ENCODE results near the gene ARHGAP8. TPM values are rescaled to one million over a fixed set of nuclear protein-coding genes. Genes with fewer than 3 reads are reported as not detected.
"Not testable (repeated sequence)": the region's sequence is repeated elsewhere in the genome, so short reads cannot be mapped to it uniquely, and the experiment has no call there.

Gene ARHGAP8
- total RNA-seq, 2 donors from 2014 or later = 0.32 to 0.89 TPM

DNA sequence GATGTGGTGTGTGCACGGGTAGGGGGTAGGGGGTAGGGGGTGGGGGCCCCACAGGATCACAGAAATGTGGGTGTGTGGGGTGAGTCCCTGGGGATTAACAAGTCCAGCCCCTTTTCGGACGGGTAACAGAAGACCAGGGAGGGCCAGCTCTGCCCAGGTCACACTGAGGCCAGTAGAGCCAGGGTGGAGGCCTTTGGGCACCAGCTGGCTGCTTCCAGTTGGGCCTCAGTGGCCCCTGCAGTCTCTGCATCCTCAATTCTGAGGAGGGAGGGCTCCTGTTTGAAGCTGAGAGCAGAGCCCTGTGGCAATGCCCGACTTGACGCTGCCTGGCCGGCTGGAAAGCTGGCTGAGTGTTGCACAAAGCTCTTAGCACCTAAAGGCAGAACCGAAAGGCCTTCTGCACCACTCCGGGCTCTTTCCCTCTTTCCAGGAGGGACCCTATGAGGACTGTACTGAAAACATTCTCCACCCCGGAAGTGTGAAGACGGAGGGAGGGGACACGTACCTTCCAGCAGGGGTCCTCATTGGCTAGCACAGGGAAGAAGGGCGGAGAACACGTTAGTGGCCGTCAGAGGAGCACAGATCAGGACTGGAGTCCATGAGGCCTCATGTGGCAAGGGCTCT, 137.0 kb downstream of the ARHGAP8 start:
- DNase-seq = no peak
- intact Hi-C loops (cut with DNase I) = no loop called here
- ATAC-seq = no peak

DNA sequence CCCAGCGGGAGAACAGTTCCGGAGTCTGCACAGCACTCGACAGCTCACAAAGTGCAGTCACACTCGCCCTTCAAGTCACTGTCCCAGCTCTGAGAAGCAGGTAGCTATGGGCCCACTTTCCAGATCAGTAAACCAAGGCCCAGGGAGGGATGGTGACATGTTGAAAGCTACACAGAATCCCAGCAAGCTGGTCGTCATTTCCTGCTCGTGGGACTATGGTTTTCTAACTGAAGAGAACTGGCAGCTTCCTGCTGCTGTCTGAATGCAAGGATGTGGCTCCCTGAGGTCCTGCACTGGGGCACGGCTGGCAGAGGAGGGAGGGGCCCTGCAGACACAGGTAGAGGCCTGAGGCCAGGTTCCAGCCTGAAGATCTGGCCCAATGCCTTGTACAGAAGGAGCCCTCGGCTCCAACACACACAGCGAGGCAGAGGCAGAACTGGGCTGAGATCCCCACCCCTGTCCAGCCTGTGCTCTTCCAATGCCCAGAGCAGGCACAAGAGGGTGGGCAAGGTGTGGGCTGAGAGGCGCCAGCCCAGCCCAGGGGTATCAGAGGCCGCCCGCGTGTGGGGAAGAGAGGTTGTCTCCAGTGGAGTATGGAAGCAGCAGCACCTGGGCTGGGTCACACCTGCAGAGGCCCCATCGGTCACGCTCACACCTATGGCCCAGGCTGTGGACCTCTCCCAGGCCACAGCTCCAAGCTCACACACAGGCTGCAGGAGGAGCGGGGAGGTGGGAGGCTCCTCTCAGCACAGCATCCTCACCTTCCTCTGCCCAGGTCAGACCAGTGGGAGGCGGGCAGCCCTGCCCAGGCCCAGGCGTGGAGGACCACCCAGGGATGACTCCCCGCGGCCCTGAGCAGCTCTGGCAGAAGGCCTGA, 138.3 kb downstream of the ARHGAP8 start:
- DNase-seq = no peak
- no peak for ATAC-seq
- intact Hi-C loops (cut with DNase I) = no loop called here

DNA sequence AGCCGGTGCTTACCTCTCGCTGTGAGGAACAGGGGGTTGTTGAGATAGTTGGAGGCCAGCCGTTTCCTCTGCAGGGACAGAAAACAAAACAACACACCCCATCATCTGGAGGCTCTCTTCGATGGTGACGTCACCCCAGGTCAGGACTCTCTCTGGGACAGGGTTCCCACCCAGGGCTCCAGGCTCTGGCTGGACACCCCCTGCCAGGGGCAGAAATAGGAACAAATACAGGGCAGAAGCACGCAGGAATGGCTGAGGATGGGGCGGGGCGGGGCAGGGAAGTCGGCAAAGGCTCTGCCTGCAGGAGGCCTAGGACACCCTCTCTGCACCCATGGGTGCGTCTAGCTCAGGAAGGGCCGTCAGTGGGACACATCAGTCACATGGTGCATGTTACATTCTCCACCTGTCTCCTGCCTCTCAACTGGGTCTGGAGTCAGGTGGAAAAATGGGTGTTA, 138.9 kb downstream of the ARHGAP8 start:
- intact Hi-C loops (cut with DNase I) = no loop called here
- ATAC-seq = no peak
- no peak for DNase-seq

DNA sequence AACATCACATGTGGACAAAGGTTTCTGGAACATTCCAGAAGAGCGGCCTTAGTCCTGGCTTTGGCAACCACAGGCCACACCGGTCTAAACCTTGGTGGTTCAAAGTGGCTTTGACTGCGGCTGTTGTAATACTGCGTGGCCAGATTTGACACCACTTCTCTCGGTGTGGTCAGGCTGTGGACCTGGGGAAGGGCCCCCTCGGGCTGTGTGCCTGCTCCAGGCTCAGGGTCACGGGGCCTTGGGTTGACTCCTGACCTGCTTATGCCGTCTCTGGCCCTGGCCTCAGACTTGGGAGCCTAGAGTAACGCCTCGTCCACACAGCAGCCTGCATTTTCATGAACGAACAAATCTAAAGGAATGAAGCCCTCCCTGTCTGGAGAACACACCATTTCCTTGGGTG, 139.4 kb downstream of the ARHGAP8 start:
- ATAC-seq (no peak), DNase-seq (no peak)
- intact Hi-C loops (cut with DNase I) = no loop called here

DNA sequence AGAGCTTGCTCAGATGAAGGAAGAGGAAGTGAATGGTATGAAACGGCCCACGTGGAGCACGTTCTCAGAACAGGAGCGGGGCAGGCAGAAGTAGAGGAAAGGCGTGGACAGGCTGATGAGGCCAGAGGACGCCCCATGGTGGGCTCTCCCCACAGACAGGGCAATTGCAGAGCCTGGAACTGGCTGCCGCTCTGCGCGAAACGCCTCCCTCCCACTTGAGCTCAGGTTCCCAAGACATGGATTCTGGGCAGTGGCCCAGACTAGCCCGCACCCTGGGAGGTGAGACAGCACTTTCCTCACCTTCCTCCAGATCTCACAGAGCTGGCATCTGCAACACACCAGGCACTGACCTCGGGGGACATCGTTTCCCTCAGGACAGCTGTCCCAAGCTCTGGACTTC, 139.9 kb downstream of the ARHGAP8 start:
- intact Hi-C loops (cut with DNase I) = no loop called here
- DNase-seq (no peak), ATAC-seq (no peak)

DNA sequence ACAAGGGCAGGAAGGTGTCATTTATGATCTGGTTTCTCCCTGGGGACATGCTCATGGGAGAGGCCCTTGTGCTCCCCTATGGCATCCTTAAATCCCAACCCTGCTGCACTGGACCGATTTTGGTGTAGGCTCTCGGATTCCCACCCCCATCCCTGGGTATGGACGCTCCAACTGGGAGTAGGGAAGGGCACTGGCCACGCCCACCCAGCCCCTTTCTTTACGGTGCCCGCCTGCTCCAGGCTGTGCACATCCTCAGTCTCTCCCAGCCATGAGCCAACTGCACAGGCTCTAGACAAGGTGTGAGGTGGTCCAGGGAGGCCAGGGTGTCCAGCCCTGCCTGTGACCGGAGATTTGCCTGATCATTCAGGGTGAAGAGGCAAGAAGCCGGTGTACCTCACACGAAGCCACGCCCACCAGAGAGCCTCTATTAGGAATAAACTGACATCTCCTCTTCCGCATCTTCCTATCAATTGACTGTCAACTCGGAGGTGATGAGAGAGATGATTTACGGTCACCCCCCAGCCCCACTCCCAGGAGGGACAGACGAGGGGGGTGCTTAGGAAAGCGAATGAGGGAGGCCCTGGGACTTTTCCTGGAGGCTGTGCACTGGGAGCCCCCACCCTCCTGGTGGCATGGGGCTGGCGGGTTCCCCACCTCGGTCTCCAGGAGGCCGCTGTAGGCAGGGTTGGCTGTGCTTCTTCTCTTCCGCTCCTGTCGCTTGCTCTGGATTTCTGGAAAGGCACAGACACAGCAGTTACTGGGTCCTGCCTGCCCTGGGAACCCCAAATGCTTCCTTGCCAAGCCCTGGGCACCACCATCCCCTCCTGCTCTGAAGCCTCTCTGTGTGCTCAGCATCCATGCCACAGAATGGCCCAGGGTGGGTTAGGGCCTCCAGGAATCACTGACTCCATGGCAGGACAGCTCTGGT, 140.7 kb downstream of the ARHGAP8 start:
- intact Hi-C loops (cut with DNase I) = no loop called here
- no peak for DNase-seq
- no peak for ATAC-seq

DNA sequence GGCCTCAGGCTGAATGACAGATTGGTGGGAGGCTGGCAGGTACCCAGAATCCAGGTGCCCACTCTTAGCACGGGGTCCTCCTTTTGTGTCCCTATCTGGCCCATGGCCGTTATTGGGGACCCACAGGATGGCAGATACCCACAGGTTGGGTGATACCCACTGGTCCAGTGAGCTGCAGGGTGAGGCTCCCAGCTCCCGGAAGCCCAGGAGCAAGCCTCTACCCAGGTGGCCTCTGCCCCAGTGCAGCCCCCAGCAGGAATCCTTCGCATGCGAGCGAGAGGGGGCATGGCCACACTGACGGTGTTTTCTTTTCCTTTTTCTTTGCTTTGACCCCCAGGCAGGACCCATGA, 141.3 kb downstream of the ARHGAP8 start:
- ATAC-seq (no peak), DNase-seq (no peak)
- intact Hi-C loops (cut with DNase I) = no loop called here

DNA sequence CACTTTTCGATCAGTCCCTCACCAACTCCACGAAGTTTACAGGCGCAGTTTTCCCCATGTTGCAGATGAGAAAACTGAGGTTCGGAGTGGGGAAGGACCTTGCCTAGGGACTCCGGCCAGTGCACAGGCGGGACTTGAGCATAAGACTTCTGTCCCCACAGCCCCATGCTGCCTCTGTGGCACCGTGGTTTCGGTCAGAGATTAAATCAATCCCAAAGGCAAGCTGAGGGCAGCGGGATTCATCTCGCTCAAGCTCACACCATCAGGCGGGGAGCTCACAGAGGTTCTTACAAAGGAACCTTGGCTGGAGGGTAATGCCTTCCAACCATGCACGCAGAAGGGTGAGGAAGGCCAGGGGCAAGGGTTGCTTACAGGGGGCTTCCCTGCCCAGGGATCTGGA, 141.9 kb downstream of the ARHGAP8 start:
- intact Hi-C loops (cut with DNase I) = no loop called here
- DNase-seq (no peak), ATAC-seq (no peak)

DNA sequence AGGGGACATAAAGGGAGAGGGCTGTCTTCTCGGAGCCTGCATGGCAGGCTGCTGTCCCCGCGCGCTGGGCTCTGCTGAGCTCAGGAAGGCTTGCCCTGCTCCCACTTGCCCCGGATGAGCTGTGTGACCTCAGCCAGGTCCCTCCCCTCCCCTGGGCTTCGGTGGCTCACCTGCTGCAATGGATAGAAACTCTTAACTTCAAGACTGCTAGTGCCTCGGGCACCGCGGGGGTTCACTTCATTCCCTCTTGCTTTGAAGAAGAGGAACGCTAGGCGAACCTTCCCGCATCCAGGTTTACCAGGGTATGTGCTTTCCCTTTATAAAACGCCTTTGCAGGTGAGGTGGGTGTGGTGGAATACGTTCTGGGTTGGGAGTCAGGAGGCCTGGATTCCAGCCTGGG, 142.4 kb downstream of the ARHGAP8 start:
- ATAC-seq = no peak
- intact Hi-C loops (cut with DNase I) = no loop called here
- no peak for DNase-seq

DNA sequence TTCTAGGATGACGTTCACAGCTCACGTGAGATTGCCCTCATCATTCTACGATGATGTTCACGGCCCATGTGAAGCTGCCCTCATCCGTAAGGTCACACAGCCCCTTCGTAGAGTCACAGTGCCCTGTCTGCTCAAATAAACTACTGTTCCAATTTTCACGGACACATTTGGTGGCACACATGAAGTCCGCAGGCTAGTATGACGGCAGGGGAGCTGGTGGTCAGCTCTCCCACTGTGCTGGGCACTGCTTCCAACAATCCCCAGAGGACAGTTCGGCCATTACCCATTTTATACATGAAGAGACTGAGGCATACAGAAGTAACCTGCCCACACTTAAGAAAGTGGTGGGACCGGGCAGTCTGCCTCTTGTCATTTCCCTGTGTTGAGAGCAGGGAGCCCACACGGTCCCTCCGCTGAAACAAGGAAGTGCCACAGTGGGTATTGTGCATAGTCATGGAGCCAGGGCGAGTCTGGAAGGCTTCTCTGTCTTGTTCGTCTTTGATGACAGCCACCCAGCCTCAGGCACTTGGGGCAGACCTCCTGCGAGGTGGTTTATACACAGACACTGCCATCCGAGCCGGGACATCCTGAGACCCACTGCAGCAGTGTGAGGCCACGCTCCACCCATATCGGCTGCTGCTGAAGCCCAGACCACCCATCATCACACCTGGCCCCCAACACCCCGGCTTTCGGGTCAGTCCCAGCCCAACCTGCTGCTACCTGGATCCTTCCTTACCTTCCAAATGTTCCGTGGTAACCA, 143.1 kb downstream of the ARHGAP8 start:
- intact Hi-C loops (cut with DNase I) = no loop called here
- ATAC-seq = no peak
- no peak for DNase-seq

DNA sequence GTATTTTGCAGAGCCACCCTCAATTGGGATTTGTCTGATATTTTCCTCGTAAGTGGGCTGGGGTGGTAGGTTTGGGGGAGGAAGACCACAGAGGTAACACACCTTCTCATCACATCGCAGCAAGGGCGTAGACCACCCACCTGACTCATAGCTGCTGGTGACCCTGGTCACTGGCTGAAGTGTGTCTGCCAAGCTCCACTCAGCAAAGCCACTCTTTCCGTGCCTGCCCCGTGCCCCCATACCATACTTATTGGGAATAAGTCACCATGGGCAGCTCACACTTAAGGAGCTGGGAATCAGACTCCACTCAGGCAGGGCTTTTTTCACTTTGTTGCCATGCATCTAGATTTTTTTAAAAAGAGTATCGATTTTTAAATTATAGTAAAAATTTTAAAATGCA, 145.9 kb downstream of the ARHGAP8 start:
- ATAC-seq (no peak), DNase-seq (no peak)
- intact Hi-C loops (cut with DNase I) = no loop called here

DNA sequence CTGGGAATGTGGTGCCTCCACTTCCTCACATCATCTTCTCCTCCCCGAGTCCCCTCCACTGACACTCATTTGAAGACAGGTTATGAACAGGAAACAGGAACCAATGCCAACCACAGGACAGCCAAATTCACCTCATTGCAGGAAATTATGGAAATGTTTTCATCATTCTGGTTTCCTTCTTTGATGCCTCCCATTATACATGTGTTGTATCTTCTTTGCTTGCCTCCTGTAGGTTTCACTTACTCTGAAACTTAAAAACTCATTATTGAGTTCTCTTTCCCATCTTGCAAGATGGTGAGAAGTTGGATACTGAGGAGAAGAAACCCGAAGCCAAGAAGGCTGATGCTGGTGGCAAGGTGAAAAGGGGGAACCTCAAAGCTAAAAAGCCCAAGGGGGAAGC, 148.9 kb downstream of the ARHGAP8 start:
- ATAC-seq (no peak), DNase-seq (no peak)
- intact Hi-C loops (cut with DNase I) = no loop called here

DNA sequence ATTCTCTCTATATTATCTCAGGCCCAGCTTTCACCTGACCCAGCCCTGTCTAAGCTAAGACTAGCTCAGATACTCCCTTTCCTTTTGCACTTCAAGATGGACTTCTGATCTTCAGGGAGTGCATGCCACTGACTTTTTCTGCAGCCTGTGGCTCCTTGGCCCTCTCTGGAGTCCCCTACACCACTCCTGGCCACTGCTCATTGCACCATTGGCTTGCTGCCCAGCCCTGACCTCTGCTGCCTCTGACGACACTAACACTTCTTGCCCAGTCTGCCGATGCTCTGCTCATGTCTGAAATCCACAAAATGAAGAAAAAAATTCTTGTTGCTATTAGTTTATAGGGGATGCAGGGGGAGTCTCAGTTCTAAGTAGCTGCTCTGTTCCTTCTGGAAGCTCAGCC, 150.8 kb downstream of the ARHGAP8 start:
- intact Hi-C loops (cut with DNase I); DNase-seq: not testable (repeated sequence)
- ATAC-seq = peak; percentile 48 to 61

DNA sequence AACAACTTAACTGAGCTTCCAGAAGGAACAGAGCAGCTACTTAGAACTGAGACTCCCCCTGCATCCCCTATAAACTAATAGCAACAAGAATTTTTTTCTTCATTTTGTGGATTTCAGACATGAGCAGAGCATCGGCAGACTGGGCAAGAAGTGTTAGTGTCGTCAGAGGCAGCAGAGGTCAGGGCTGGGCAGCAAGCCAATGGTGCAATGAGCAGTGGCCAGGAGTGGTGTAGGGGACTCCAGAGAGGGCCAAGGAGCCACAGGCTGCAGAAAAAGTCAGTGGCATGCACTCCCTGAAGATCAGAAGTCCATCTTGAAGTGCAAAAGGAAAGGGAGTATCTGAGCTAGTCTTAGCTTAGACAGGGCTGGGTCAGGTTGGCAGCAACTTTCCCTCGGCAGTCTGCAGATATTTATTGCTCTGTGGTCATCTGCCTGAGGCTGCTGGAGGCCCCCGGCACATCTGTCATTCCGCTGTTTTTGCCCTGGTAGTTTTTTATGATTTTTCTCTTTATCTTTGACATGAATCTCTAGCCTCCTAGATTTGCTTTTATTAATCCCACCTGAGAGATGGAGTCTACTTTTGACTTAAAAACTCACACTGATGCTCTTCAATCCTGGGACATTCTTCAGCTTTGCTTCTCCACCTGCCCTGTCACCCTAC, 152.2 kb downstream of the ARHGAP8 start:
- DNase-seq; intact Hi-C loops (cut with DNase I): not testable (repeated sequence)
- peak; percentile 60 to 81 for ATAC-seq

DNA sequence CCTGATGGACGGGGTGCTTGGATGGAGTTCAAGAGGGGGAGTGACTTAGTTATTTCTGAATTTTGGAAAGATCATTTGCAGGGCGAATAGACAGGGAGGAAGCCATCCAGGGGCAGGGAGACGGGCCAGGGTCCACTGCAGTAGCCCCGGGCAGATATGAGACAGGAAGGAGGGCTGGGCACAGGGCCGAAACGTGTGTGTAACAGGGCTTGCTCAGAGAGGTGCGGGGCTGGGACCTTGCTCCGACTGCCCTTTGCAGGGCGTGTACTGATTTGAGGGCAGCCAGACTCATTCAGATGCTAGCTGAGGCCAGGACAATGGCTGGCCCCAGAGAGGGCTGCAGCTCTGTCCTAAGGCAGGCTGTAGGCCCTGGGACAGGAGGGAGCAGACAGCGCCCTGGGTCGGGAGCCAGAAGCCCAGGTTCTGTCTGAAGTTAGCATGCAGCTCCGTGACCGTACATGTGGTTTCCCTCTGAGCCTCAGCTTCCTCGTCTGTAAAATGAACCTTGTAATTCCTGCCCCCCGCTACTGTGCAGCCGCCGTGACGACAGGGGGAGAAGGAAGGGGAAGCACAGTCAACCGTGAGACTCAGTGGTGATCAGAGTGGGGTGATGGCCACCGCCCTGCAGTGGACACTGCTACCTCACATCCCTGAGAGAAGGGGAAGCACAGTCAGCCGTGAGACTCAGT, 154.0 kb downstream of the ARHGAP8 start:
- ATAC-seq (no peak), DNase-seq (no peak)
- intact Hi-C loops (cut with DNase I) = no loop called here

DNA sequence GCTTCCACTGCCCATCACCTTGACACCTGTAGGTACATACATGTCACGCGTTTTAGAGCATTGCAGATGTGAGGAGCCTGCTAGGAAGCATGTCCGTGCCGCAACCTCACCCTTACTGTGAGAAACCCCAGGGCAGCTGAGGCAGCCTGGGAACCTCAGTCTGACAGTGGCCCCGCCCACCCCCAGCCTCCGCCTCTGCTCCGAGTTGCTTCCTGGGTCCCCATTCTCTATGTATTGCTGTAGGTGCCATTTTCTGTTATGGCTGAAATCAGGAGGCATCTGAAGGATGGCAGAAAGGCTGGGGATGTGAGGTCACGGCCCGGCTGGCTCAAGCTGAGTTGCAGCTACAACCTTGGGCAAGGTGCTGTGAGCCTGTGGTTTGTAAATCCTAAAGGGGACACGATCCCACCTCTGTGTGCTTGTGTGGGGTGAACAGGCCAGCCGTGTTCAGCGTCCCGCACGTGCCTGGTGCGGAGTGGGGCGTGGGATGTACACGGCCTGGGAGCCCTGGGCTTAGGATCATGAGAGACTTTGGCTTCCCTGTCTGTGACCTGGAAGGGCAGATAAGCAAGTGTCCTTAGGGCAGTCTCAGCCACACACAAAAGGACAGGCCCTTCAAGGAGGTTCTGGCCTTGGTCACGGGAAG, 154.7 kb downstream of the ARHGAP8 start:
- DNase-seq (no peak), ATAC-seq (no peak)
- intact Hi-C loops (cut with DNase I) = no loop called here
